ENCODE data around the gene PHF13. TPM values are rescaled to one million over a fixed set of nuclear protein-coding genes. Genes with fewer than 3 reads are reported as not detected.

The PHF13 gene
- total and polyA plus RNA-seq, 9 of the 15 experiments (the other 6 are each of a cell fraction or from before 2014, with no cell fraction given): 1.8 to 36.1 (median 11.7) TPM

GRCh38 chr1:6584126-6585080 is 29.1 kb upstream of the PHF13 start (continued):
- TF ChIP-seq E2F6 (IDR thresholded peaks at IDR 0.05; ENCODE audit: borderline replicate concordance in 1 of 2, extremely low read depth in 1 of 2, insufficient read depth in 1 of 2, insufficient read length in 1 of 2, low read depth in 1 of 2, low read length in 1 of 2, poor library complexity in 1 of 2, severe bottlenecking in 1 of 2) (peak in 1 of 2 experiments; percentile 26), TCF3 (CRISPR knock-in tag; IDR thresholded peaks at IDR 0.05) (peak; percentile 49; the same call in 1 of the 2 replicates), CBFA2T3 (IDR thresholded peaks at IDR 0.05) (peak; percentile 57), EP300 (IDR thresholded peaks at IDR 0.05; ENCODE audit: low read length) (no peak), TEAD4 (IDR thresholded peaks at IDR 0.05; ENCODE audit: low read length) (peak; percentile 51), TEAD4 (CRISPR knock-in tag; IDR thresholded peaks at IDR 0.05; ENCODE audit: borderline replicate concordance) (no peak), ERF (CRISPR knock-in tag; IDR thresholded peaks at IDR 0.05) (no peak), NUFIP1 (IDR thresholded peaks at IDR 0.05; ENCODE audit: partially characterized antibody) (no peak), CTBP1 (IDR thresholded peaks at IDR 0.05; ENCODE audit: borderline replicate concordance) (0 out of 2 replicates have a peak, but pooled peaks have one; percentile 51), MAFG (tag; conservative IDR thresholded peaks at IDR 0.05) (peak; percentile 90), ADNP (tag; IDR thresholded peaks at IDR 0.05) (no peak), CREB3 (tag; conservative IDR thresholded peaks at IDR 0.05; ENCODE audit: low read depth) (no peak), ATF7 (IDR thresholded peaks at IDR 0.05) (peak; percentile 39; the same call in 1 of the 2 replicates), POLR2B (IDR thresholded peaks at IDR 0.05; ENCODE audit: low read depth, partially characterized antibody) (peak; percentile 9), C11orf30 (IDR thresholded peaks at IDR 0.05; ENCODE audit: low read depth) (peak; percentile 90), ZNF444 (CRISPR knock-in tag; IDR thresholded peaks at IDR 0.05) (no peak), SMAD2 (IDR thresholded peaks at IDR 0.05; ENCODE audit: low read depth, low read length) (no peak), KLF16 (IDR thresholded peaks at IDR 0.05) (peak; percentile 39; the same call in 1 of the 2 replicates), CBX3 (IDR thresholded peaks at IDR 0.05; ENCODE audit: borderline replicate concordance in 1 of 2, low read length in 2 of 2) (no peak), AFF4 (CRISPR knock-in tag; IDR thresholded peaks at IDR 0.05) (no peak)

All from K562 (cell line).